ENCODE data around the gene SCAMP1.

DNA sequence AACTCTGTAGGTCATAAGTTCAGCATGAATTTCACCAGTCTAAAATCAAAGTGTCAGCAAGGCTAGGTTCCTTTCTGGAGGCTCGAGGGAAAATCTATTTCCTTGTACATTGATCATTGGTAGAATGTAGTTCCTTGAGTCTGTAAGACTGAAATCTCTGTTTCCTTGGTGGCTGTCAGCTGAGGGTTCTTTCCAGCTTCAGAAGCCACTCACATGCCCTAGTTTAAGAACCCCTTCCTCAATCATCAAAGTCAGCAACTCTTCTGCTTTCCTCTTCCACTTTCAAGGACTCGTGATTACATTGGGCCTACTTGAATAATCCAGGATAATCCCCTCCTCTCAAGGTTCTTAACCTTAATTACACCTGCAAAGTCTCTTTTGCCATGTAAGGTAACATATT is 4.9 kb upstream of the SCAMP1 start:
- TF ChIP-seq, protein P1, sequence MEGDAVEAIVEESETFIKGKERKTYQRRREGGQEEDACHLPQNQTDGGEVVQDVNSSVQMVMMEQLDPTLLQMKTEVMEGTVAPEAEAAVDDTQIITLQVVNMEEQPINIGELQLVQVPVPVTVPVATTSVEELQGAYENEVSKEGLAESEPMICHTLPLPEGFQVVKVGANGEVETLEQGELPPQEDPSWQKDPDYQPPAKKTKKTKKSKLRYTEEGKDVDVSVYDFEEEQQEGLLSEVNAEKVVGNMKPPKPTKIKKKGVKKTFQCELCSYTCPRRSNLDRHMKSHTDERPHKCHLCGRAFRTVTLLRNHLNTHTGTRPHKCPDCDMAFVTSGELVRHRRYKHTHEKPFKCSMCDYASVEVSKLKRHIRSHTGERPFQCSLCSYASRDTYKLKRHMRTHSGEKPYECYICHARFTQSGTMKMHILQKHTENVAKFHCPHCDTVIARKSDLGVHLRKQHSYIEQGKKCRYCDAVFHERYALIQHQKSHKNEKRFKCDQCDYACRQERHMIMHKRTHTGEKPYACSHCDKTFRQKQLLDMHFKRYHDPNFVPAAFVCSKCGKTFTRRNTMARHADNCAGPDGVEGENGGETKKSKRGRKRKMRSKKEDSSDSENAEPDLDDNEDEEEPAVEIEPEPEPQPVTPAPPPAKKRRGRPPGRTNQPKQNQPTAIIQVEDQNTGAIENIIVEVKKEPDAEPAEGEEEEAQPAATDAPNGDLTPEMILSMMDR (IDR thresholded peaks at IDR 0.05; ENCODE audit: poor library complexity, severe bottlenecking) = no peak
- no peak for TF ChIP-seq POLR2AphosphoS5 (IDR thresholded peaks at IDR 0.05)
- TF ChIP-seq MXI1 (conservative IDR thresholded peaks at IDR 0.05; ENCODE audit: poor library complexity, severe bottlenecking) = no peak
- no peak for TF ChIP-seq SMC3 (conservative IDR thresholded peaks at IDR 0.05; ENCODE audit: poor library complexity)

All from neural cell (in vitro differentiated cells).